Measurements from ENCODE around the gene IL20RB. TPM values are rescaled to one million over a fixed set of nuclear protein-coding genes. Genes with fewer than 3 reads are reported as not detected.

Gene IL20RB
- total and polyA plus RNA-seq, 4 donors = 0.14 to 1.3 (median 0.33) TPM

GRCh38 chr3:137012097-137012501, 54.3 kb downstream of the IL20RB start:
- Histone ChIP-seq H3K4me3 (ENCODE audit: low read depth in 1 of 3, low read length in 3 of 3) (no peak overlapping the region), H3K27me3 (ENCODE audit: control insufficient read depth in 4 of 4, insufficient read depth in 4 of 4, low read length in 3 of 4) (no peaks in the 10 kb centered on the region), H3K9me3 (ENCODE audit: control insufficient read depth in 4 of 4, low read length in 3 of 4) (no peaks in the 10 kb centered on the region), H3K36me3 (ENCODE audit: control insufficient read depth in 4 of 4, insufficient read depth in 3 of 4, low read depth in 1 of 4, low read length in 3 of 4) (no peaks in the 10 kb centered on the region), H3K27ac (ENCODE audit: low read depth in 1 of 2, low read length in 2 of 2) (no peak overlapping the region), H3K9ac (ENCODE audit: low read depth in 1 of 2, low read length in 2 of 2) (no peak overlapping the region), H3K4me1 (ENCODE audit: control insufficient read depth in 4 of 4, insufficient read depth in 4 of 4, low read length in 3 of 4) (peaks cover 3 to 9% (median 6%) of the 10 kb centered on the region in 4 donors)
- 83% methylated on average over 3 of the region's 3 CpGs for WGBS
- TF ChIP-seq RXRA (IDR thresholded peaks at IDR 0.05) (no peak), RAD21 (IDR thresholded peaks at IDR 0.05) (no peak), FOXA2 (IDR thresholded peaks at IDR 0.05) (no peak), EGR1 (IDR thresholded peaks at IDR 0.05; ENCODE audit: low read depth in 2 of 2) (no peak), YY1 (IDR thresholded peaks at IDR 0.05) (no peak), REST (IDR thresholded peaks at IDR 0.05) (no peak), ATF3 (IDR thresholded peaks at IDR 0.05) (no peak), NR2F2 (IDR thresholded peaks at IDR 0.05) (no peak), JUND (IDR thresholded peaks at IDR 0.05) (no peak), GABPA (IDR thresholded peaks at IDR 0.05 in 1 of 2, conservative IDR thresholded peaks at IDR 0.05 in 1 of 2) (no peak), CTCF (IDR thresholded peaks at IDR 0.05; ENCODE audit: low read depth, low read length, missing input control) (no peak), HNF4G (IDR thresholded peaks at IDR 0.05) (no peak), HNF4A (conservative IDR thresholded peaks at IDR 0.05) (no peak), FOXA1 (IDR thresholded peaks at IDR 0.05) (no peak), TAF1 (conservative IDR thresholded peaks at IDR 0.05) (no peak)
- TF ChIP-seq, protein P1, sequence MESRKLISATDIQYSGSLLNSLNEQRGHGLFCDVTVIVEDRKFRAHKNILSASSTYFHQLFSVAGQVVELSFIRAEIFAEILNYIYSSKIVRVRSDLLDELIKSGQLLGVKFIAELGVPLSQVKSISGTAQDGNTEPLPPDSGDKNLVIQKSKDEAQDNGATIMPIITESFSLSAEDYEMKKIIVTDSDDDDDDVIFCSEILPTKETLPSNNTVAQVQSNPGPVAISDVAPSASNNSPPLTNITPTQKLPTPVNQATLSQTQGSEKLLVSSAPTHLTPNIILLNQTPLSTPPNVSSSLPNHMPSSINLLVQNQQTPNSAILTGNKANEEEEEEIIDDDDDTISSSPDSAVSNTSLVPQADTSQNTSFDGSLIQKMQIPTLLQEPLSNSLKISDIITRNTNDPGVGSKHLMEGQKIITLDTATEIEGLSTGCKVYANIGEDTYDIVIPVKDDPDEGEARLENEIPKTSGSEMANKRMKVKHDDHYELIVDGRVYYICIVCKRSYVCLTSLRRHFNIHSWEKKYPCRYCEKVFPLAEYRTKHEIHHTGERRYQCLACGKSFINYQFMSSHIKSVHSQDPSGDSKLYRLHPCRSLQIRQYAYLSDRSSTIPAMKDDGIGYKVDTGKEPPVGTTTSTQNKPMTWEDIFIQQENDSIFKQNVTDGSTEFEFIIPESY (IDR thresholded peaks at IDR 0.05) = no peak
- TF ChIP-seq, protein P2, sequence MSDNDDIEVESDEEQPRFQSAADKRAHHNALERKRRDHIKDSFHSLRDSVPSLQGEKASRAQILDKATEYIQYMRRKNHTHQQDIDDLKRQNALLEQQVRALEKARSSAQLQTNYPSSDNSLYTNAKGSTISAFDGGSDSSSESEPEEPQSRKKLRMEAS (IDR thresholded peaks at IDR 0.05) = no peak
- no peak for DNase-seq (ENCODE audit: low spot score)
